C4-2B (cell line): ENCODE measurements around the gene EDN2.

Experiments used
- CTCF ChIP-seq: fragments of 450-650 bp; conservative IDR thresholded peaks from 2 replicates; pipeline ENCODE4 v1.5.1; 2017; ENCODE audit warnings: mild to moderate bottlenecking
- ZFX ChIP-seq: fragments of 450-650 bp; IDR thresholded peaks from 2 replicates; pipeline ENCODE4 v1.6.1; 2017

GRCh38 chr1:41533731-41534080, 49.2 kb upstream of the EDN2 start:
- no peak for TF ChIP-seq CTCF
- TF ChIP-seq ZFX: no peak
